Astrocyte of the spinal cord (primary cell): ENCODE data around the gene TOB1.
A peak's percentile ranks its signal among the peaks of the same experiment; 100 is the strongest.

Source experiments
- DNase-seq: peaks from one replicate; pipeline ENCODE4 v3.0.0; 2011; ENCODE audit warnings: low read depth, low spot score
- H3K4me3 ChIP-seq: 2 replicates; pipeline ENCODE4 v1.5.1; 2011; ENCODE audit warnings: low read depth, mild to moderate bottlenecking, low read length, moderate library complexity
- in situ Hi-C: cut with HindIII; loops from 2 replicates; pipeline ENCODE4 v1.10.0; 2017; ENCODE audit warnings: low sequenced_read_pairs
- TF ChIP-seq, protein P1 (sequence below): IDR thresholded peaks from 2 replicates; pipeline ENCODE4 v1.5.1; 2012; ENCODE audit warnings: low read depth, mild to moderate bottlenecking, low read length, inconsistent platforms

The TOB1 gene

GRCh38 chr17:50866261-50866949 is at the start of gene TOB1:
Gene TOB1 (minus strand): TSS chr17:50866354. CDS start chr17:50864017, 2,337 bp downstream.
- DNase-seq, result peak; percentile 97
- peak within 1 kb of the TSS; percentile 68 for H3K4me3 ChIP-seq
- TF ChIP-seq, protein P1, sequence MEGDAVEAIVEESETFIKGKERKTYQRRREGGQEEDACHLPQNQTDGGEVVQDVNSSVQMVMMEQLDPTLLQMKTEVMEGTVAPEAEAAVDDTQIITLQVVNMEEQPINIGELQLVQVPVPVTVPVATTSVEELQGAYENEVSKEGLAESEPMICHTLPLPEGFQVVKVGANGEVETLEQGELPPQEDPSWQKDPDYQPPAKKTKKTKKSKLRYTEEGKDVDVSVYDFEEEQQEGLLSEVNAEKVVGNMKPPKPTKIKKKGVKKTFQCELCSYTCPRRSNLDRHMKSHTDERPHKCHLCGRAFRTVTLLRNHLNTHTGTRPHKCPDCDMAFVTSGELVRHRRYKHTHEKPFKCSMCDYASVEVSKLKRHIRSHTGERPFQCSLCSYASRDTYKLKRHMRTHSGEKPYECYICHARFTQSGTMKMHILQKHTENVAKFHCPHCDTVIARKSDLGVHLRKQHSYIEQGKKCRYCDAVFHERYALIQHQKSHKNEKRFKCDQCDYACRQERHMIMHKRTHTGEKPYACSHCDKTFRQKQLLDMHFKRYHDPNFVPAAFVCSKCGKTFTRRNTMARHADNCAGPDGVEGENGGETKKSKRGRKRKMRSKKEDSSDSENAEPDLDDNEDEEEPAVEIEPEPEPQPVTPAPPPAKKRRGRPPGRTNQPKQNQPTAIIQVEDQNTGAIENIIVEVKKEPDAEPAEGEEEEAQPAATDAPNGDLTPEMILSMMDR, result no peak
- in situ Hi-C loops, result no loop called here

- TF ChIP-seq, protein P1, result no peak
- no peak overlapping the region for H3K4me3 ChIP-seq
- no peak for DNase-seq
- in situ Hi-C loops, result no loop called here
Observed at GRCh38 chr17:50914505-50915063, 48.4 kb upstream of the TOB1 start.

DNA sequence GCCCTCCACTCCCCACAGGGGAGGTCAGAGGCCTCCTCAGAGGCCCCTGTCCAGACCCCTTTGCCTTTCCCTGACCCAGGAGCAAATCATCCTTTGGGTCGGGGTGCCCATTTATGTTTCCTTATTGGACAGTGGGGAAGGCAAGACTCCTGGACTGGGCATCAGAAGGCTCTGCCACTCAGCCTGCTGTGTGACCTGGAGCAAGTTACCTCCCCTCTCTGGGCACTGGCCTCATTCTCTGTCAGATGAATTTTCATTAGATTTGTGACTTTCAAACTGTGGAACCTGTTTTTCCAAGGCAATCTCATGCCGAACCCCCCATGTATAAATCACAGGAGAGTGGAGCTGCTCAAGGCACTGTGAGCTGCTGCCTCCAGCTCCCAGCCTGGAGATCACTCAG is 47.0 kb upstream of the TOB1 start:
- TF ChIP-seq, protein P1, result no peak
- H3K4me3 ChIP-seq, result no peak overlapping the region
- in situ Hi-C loops, result no loop called here
- DNase-seq, result no peak

DNA sequence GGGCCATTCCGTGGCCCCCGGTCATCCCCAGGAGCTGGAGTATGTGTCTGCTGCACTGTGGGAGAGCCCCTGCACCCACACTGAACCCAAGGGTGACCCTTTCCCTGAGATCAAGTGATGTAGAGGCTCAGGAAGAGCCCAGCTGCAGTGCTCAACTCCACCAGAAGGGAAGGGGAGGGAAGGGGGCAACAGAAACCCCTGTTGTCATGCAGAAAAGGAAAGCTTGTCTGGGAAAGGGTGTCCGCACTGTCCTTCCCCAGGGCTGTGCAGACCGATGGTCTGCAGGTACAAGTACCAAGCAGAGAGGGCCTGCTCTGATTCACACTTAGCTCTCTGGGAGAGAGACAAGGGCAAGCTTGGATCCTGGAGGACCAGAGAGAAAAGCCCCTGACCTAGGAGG is 45.7 kb upstream of the TOB1 start:
- H3K4me3 ChIP-seq, result no peak overlapping the region
- TF ChIP-seq, protein P1, result peak; percentile 3
- in situ Hi-C loops, result no loop called here
- DNase-seq, result no peak

DNA sequence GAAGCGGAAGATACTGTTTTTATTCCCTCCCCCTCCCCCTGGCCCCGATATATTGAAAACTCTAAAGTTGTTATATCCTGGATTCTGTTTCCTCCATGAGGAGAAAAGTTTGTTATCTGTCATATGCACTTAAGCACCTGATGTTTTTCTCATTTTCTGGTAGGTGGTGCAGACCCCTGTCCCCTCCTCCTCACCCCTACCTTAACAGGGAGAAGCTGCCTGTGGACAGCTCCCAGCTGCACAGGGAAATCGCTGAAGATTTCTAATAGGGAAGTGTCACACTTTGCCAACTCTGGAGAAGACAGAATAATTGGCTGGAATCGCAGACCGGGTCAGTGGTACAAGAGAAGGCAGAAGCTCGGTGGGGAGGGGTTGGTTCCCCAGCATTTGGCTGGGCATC is 45.3 kb upstream of the TOB1 start:
- TF ChIP-seq, protein P1, result no peak
- in situ Hi-C loops, result no loop called here
- DNase-seq, result no peak

GRCh38 chr17:50909765-50910605 is 43.8 kb upstream of the TOB1 start:
- TF ChIP-seq, protein P1, result no peak
- in situ Hi-C loops, result no loop called here
- no peak overlapping the region for H3K4me3 ChIP-seq
- DNase-seq, result no peak

More for the DNA sequence above, 45.3 kb upstream of the TOB1 start:
- H3K4me3 ChIP-seq, result no peak overlapping the region
